SK-N-MC (cell line): ENCODE measurements around the gene NPB.

Experiments
- DNase-seq: peaks from one replicate; pipeline ENCODE4 v3.0.0-alpha.2; 2011; ENCODE audit warnings: low read depth, low spot score
- H3K27ac ChIP-seq: fragments of 200-600 bp; sonication (generic); 2 replicates; pipeline ENCODE4 v1.5.1; 2016; ENCODE audit warnings: mixed run types
- H3K36me3 ChIP-seq: fragments of 200-600 bp; sonication (generic); 2 replicates; pipeline ENCODE4 v1.6.1; 2017; ENCODE audit warnings: antibody characterized with exemption, low read length, mixed read lengths; ENCODE audit not compliant: insufficient read depth
- H3K4me3 ChIP-seq: fragments of 200-600 bp; sonication (generic); 2 replicates; pipeline ENCODE4 v1.5.1; 2016
- H3K9ac ChIP-seq: fragments of 200-600 bp; sonication (generic); 2 replicates; pipeline ENCODE4 v1.8.0; 2017; ENCODE audit warnings: mixed run types, mixed read lengths; ENCODE audit not compliant: insufficient read length
- H3K9me3 ChIP-seq: fragments of 200-600 bp; sonication (generic); 2 replicates; pipeline ENCODE4 v1.6.1; 2017; ENCODE audit warnings: low read depth, mild to moderate bottlenecking, antibody characterized with exemption, low read length, moderate library complexity, mixed read lengths
- EZH2 ChIP-seq: fragments of 200-600 bp; sonication (generic); IDR thresholded peaks from one replicate; pipeline ENCODE4 v1.6.1; 2017; ENCODE audit warnings: antibody characterized with exemption
- FOXP2 ChIP-seq: optimal IDR thresholded peaks from 2 replicates; pipeline ENCODE3; 2011; ENCODE audit warnings: mild to moderate bottlenecking, moderate library complexity; ENCODE audit not compliant: insufficient read depth; ENCODE audit errors: extremely low read length, control extremely low read depth
- POLR2AphosphoS5 ChIP-seq: IDR thresholded peaks from 2 replicates; pipeline ENCODE4 v1.6.1; 2012; ENCODE audit warnings: mild to moderate bottlenecking, low read depth, low read length, borderline replicate concordance

NPB gene

GRCh38 chr17:81863123-81863675 lies 38.8 kb upstream of the NPB start:
- Histone ChIP-seq H3K27ac (peak overlapping the region; percentile 42; the same call in 1 of the 2 replicates), H3K9me3 (no peaks in the 10 kb centered on the region), H3K36me3 (peaks cover 25% of the 10 kb centered on the region), H3K4me3 (no peak overlapping the region), H3K9ac (peak overlapping the region; percentile 28)
- DNase-seq: no peak
- TF ChIP-seq EZH2: no peak
- TF ChIP-seq POLR2AphosphoS5: no peak
- TF ChIP-seq FOXP2: no peak

DNA sequence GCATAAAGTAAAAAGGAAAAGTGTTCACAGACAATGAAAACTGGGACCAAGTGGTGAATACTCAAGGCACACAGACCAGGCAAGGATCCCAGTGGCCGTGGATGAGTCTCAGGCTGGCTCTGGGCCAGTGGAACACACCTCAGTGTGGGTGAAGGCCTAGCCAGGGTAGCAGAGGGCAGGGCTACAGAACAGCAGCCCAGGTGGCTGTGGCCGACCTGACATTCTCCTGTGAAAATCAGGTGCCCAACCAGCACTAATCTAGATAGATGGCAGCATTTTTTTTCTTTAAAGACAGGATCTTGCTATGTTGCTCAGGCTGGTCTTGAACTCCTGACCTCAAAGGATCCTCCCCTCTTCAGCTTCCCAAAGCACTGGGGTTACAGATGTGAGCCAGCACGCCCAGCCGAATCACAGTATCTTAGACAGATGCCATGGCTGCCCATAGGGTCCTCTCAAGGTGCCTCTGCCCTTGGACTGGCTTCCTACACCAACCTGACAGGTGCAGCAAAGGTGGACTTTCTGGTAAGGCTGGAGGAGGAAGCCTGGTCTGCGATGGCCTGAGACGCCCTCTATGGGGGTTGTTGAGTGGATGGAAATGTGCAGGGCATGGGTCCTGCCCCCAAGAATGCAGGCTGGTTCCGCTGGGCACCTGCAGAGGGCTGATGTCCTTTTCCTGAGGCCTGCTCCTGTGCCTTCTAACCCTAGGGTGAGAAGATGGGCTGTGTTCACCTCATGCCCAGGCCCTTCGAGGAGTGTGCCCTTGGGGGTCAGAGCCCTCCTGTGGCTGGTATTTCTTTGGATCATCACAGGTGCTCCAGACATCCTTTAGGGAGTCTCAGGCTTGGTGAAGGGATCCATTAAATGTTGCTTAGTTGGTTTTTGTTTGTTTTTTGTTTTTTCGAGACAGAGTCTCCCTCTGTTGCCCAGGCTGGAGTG lies 37.9 kb upstream of the NPB start:
- Histone ChIP-seq H3K36me3 (peaks cover 25% of the 10 kb centered on the region), H3K27ac (0 out of 2 replicates have a peak overlapping the region, but pooled peaks have one; percentile 42), H3K9ac (no peak overlapping the region), H3K9me3 (no peaks in the 10 kb centered on the region), H3K4me3 (no peak overlapping the region)
- TF ChIP-seq POLR2AphosphoS5 (no peak), EZH2 (no peak), FOXP2 (no peak)
- no peak for DNase-seq

- no peak for DNase-seq
- Histone ChIP-seq H3K4me3 (no peak overlapping the region), H3K27ac (peak overlapping the region; percentile 54; the same call in 1 of the 2 replicates), H3K36me3 (peaks cover 31% of the 10 kb centered on the region), H3K9ac (no peak overlapping the region), H3K9me3 (no peaks in the 10 kb centered on the region)
- TF ChIP-seq FOXP2: no peak
- TF ChIP-seq EZH2: no peak
- TF ChIP-seq POLR2AphosphoS5: no peak
These were observed 36.7 kb upstream of the NPB start for GRCh38 chr17:81865358-81865732.

DNA sequence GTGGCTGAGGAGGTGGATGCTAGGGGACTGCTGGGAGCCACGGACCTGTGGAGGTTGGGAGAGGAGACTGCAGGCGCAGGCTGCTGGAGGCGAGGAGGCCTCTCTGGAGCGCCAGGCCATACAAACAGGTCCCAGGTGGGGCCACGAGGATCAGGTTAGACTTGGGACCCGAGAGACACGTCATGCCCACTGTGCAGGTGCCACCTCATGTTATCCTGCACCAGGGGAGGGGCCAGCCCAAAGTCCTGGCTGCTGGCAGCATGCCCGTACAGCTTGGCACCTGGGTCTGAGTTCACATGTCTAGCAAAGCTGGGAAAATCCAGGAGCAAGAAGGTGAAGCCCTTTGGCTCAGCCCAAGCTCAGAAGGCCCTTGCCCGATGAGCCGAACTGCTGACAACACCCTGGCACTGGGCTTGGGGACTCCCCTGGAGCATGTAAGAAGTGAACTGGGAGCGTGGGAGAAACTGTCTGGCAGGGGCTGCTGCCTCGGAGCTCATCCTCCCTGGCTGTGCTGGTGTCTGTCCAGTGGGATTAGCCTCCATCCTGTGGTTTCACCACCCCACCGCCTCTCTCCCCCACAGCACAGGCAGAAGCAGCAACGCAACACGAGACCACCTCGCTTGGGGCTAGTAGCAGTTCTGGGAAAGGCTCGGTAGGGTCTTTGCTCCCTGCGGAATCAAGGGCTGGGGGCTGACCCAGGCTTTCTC lies 36.2 kb upstream of the NPB start:
- no peaks in the 10 kb centered on the region for H3K9me3 ChIP-seq
- peak overlapping the region; percentile 91 for H3K27ac ChIP-seq
- TF ChIP-seq FOXP2 (no peak), EZH2 (no peak), POLR2AphosphoS5 (no peak)
- no peak for DNase-seq
- H3K36me3 ChIP-seq: peaks cover 31% of the 10 kb centered on the region
- H3K9ac ChIP-seq: no peak overlapping the region
- no peak overlapping the region for H3K4me3 ChIP-seq

- TF ChIP-seq EZH2 (no peak), POLR2AphosphoS5 (no peak; the same call in 1 of the 2 replicates), FOXP2 (no peak)
- Histone ChIP-seq H3K27ac (peak overlapping the region; percentile 91), H3K9me3 (no peaks in the 10 kb centered on the region), H3K36me3 (peaks cover 31% of the 10 kb centered on the region), H3K4me3 (no peak overlapping the region), H3K9ac (no peak overlapping the region)
- no peak for DNase-seq
These were observed 35.4 kb upstream of the NPB start for GRCh38 chr17:81866440-81867169.

DNA sequence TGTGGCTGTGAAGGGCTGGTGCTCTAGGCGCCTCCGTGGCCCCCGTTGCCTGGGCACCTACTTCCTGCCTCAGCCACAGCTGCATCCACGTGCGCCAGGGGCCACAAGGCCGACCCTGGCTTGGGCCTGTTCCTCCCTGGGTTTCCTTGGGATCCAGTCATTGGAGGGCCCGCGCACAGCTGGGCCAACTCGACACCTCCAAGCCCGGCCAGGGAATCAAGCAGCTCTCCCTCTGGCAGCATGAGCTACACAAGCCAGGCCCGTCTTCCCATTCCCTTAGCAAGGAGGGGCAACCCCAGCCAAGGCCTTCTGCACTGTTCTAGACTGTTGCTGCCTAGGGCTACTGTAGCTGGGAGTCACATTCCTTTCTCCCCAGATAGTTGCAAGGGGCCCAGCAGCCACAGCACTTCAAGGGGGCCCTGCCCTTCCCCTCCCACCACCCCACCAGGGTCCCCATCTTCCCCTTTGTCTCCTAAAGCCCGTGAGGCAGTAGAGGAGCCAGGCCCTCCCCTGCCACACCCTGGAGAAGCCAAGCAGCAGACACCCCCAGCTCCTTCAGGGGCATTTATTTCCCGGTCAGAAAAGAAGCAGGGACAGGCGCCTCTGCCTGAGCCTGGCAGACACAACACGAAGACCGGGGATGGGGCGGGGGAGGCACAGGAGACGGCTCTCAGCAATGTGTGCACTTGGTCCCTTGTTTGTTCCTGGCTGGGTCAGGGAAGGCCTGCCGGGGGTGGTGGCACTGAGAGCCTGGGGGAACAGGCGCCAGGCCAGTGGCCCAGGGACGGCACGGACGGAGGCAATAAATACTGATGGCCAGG lies 34.7 kb upstream of the NPB start:
- DNase-seq: no peak
- Histone ChIP-seq H3K4me3 (no peak overlapping the region; the same call in 1 of the 2 replicates), H3K9me3 (no peaks in the 10 kb centered on the region), H3K9ac (peak overlapping the region; percentile 16), H3K36me3 (peaks cover 31% of the 10 kb centered on the region), H3K27ac (peak overlapping the region; percentile 91)
- TF ChIP-seq FOXP2: no peak
- peak; percentile 77 for TF ChIP-seq POLR2AphosphoS5

- Histone ChIP-seq H3K36me3 (peaks cover 30% of the 10 kb centered on the region), H3K4me3 (no peak overlapping the region; the same call in 1 of the 2 replicates), H3K9ac (peak overlapping the region; percentile 16), H3K27ac (peak overlapping the region; percentile 91), H3K9me3 (no peaks in the 10 kb centered on the region)
- TF ChIP-seq POLR2AphosphoS5 (no peak), FOXP2 (no peak), EZH2 (no peak)
- no peak for DNase-seq
These were observed 33.9 kb upstream of the NPB start for GRCh38 chr17:81867991-81868673.
